ENCODE results near the gene BLOC1S5.
A peak's percentile ranks its signal among the peaks of the same experiment; 100 is the strongest.

BLOC1S5 gene

GRCh38 chr6:8070718-8071117, 6.5 kb upstream of the BLOC1S5 start:
- no peak for TF ChIP-seq TOX (CRISPR knock-in tag; IDR thresholded peaks at IDR 0.05; ENCODE audit: borderline replicate concordance)
- TF ChIP-seq CSRNP3 (CRISPR knock-in tag; IDR thresholded peaks at IDR 0.05): no peak
- TF ChIP-seq TSHZ2 (CRISPR knock-in tag; IDR thresholded peaks at IDR 0.05): no peak
- ATAC-seq: no peak

GRCh38 chr6:8069631-8070284, 5.6 kb upstream of the BLOC1S5 start:
- TF ChIP-seq CSRNP3 (CRISPR knock-in tag; IDR thresholded peaks at IDR 0.05): no peak
- TF ChIP-seq ISL1 (CRISPR knock-in tag; IDR thresholded peaks at IDR 0.05): peak; percentile 85
- TF ChIP-seq GLIS3 (CRISPR knock-in tag; IDR thresholded peaks at IDR 0.05): peak; percentile 62; the same call in 1 of the 2 replicates
- TF ChIP-seq RARB (CRISPR knock-in tag; IDR thresholded peaks at IDR 0.05): no peak
- no peak for TF ChIP-seq ZNF70 (CRISPR knock-in tag; IDR thresholded peaks at IDR 0.05)
- no peak for ATAC-seq

DNA sequence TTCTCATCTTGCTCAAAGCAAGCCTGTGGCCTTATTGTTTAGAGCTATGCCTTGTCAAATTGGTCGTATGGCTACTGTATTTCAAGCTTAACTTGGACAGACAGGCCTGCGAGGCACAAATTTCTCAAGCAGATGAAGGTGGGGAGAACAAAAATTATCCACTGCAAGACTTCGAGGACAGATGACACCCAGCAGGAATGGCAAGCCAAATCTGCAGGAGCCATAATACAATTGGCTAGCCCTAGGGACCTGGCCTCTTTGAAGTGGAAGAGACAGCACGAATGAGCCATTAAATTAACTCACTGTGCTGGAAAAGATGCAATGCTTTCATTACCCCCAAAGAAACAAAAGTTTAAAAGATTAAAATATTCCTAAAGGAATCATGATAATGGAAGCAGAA, 5.0 kb upstream of the BLOC1S5 start:
- TF ChIP-seq ZNF70 (CRISPR knock-in tag; IDR thresholded peaks at IDR 0.05) (no peak), ZNF8 (CRISPR knock-in tag; IDR thresholded peaks at IDR 0.05) (no peak), CSRNP3 (CRISPR knock-in tag; IDR thresholded peaks at IDR 0.05) (no peak), OSR1 (CRISPR knock-in tag; IDR thresholded peaks at IDR 0.05) (no peak), PPARA (CRISPR knock-in tag; IDR thresholded peaks at IDR 0.05; ENCODE audit: borderline replicate concordance) (no peak), ZFP30 (CRISPR knock-in tag; IDR thresholded peaks at IDR 0.05) (no peak), GLIS3 (CRISPR knock-in tag; IDR thresholded peaks at IDR 0.05) (no peak), PATZ1 (CRISPR knock-in tag; IDR thresholded peaks at IDR 0.05; ENCODE audit: borderline replicate concordance) (no peak), TOX (CRISPR knock-in tag; IDR thresholded peaks at IDR 0.05; ENCODE audit: borderline replicate concordance) (no peak)
- ATAC-seq: no peak

- ATAC-seq: no peak
- TF ChIP-seq TSHZ2 (CRISPR knock-in tag; IDR thresholded peaks at IDR 0.05): no peak
- TF ChIP-seq ZNF70 (CRISPR knock-in tag; IDR thresholded peaks at IDR 0.05): no peak
- no peak for TF ChIP-seq ISL1 (CRISPR knock-in tag; IDR thresholded peaks at IDR 0.05)
- no peak for TF ChIP-seq PATZ1 (CRISPR knock-in tag; IDR thresholded peaks at IDR 0.05; ENCODE audit: borderline replicate concordance)
- no peak for TF ChIP-seq OSR1 (CRISPR knock-in tag; IDR thresholded peaks at IDR 0.05)
- no peak for TF ChIP-seq TCF4 (CRISPR knock-in tag; IDR thresholded peaks at IDR 0.05; ENCODE audit: borderline replicate concordance)
- no peak for TF ChIP-seq TOX (CRISPR knock-in tag; IDR thresholded peaks at IDR 0.05; ENCODE audit: borderline replicate concordance)
- TF ChIP-seq CSRNP3 (CRISPR knock-in tag; IDR thresholded peaks at IDR 0.05): no peak
- no peak for TF ChIP-seq SNAI2 (CRISPR knock-in tag; IDR thresholded peaks at IDR 0.05)
- TF ChIP-seq CSDC2 (CRISPR knock-in tag; IDR thresholded peaks at IDR 0.05): no peak
Observed at GRCh38 chr6:8066108-8066507, 1.9 kb upstream of the BLOC1S5 start.

All from SK-N-SH treated with all-trans-retinoic acid at 6 μM for 48 hours (cell line).